HepG2 (cell line): ENCODE measurements around the gene MT1A. TPM values are rescaled to one million over a fixed set of nuclear protein-coding genes. Genes with fewer than 3 reads are reported as not detected.

Experiments
- ASH2L ChIP-seq: fragments of 300-600, 200-600 bp; sonication (generic); IDR thresholded peaks from 2 replicates; pipeline ENCODE4 v1.7.0; 2017; ENCODE audit warnings: low read depth, mild to moderate bottlenecking, moderate library complexity, mixed read lengths, low read length; ENCODE audit not compliant: insufficient read length
- BCL6 ChIP-seq: IDR thresholded peaks from 2 replicates; pipeline ENCODE4 v1.6.1; 2016; ENCODE audit warnings: missing genetic modification reagents, missing compliant biosample characterization
- CEBPZ ChIP-seq: IDR thresholded peaks from 2 replicates; pipeline ENCODE4 v1.6.1; 2012; ENCODE audit warnings: low read length, improper control_type of control experiment
- CREM ChIP-seq, 2 experiments: sonication (generic) in 1 of 2; formaldehyde crosslinking in 1 of 2; IDR thresholded peaks; 2 replicates each; pipeline versions ENCODE4 v1.4.0 to v1.6.1; 2016 to 2020; ENCODE audit warnings: antibody characterized with exemption in 1 of 2, mild to moderate bottlenecking in 1 of 2, missing genetic modification reagents in 1 of 2
- CTCF ChIP-seq: sonication (generic); formaldehyde crosslinking; IDR thresholded peaks from 2 replicates; pipeline ENCODE4 v1.5.0; 2020; ENCODE audit warnings: mild to moderate bottlenecking, missing genetic modification reagents, moderate library complexity
- HNRNPK ChIP-seq: fragments of 200-400 bp; formaldehyde crosslinking; IDR thresholded peaks from 2 replicates; pipeline ENCODE4 v1.6.1; 2018; ENCODE audit warnings: low read length, low read depth, moderate library complexity, mild to moderate bottlenecking; ENCODE audit not compliant: poor library complexity, severe bottlenecking
- ISL2 ChIP-seq: sonication (generic); formaldehyde crosslinking; IDR thresholded peaks from 2 replicates; pipeline ENCODE4 v1.5.0; 2020; ENCODE audit warnings: missing genetic modification reagents
- MED1 ChIP-seq: sonication (generic); formaldehyde crosslinking; IDR thresholded peaks from 2 replicates; pipeline ENCODE4 v1.4.0; 2020; ENCODE audit warnings: missing genetic modification reagents
- MED8 ChIP-seq: sonication (generic); formaldehyde crosslinking; IDR thresholded peaks from 2 replicates; pipeline ENCODE4 v1.8.1; 2023; ENCODE audit warnings: mild to moderate bottlenecking, missing genetic modification reagents; ENCODE audit not compliant: insufficient replicate concordance
- MXI1 ChIP-seq: IDR thresholded peaks from 3 replicates; pipeline ENCODE4 v1.6.1; 2012; ENCODE audit warnings: low read depth, low read length, inconsistent platforms, borderline replicate concordance
- NCOA5 ChIP-seq: sonication (generic); formaldehyde crosslinking; IDR thresholded peaks from 2 replicates; pipeline ENCODE4 v1.4.0; 2020; ENCODE audit warnings: missing genetic modification reagents
- PRDM10 ChIP-seq: sonication (generic); formaldehyde crosslinking; IDR thresholded peaks from 2 replicates; pipeline ENCODE4 v1.4.0; 2020; ENCODE audit warnings: low read depth, missing genetic modification reagents
- SAP130 ChIP-seq: IDR thresholded peaks from 2 replicates; pipeline ENCODE4 v1.6.1; 2016; ENCODE audit warnings: low read depth
- SMAD9 ChIP-seq: sonication (generic); formaldehyde crosslinking; IDR thresholded peaks from 2 replicates; pipeline ENCODE4 v1.5.1; 2020; ENCODE audit warnings: mild to moderate bottlenecking, missing genetic modification reagents
- SUZ12 ChIP-seq: fragments of 150-350 bp; IDR thresholded peaks from 2 replicates; pipeline ENCODE4 v1.6.1; 2014; ENCODE audit warnings: low read depth, low read length
- ZBTB3 ChIP-seq: sonication (generic); formaldehyde crosslinking; IDR thresholded peaks from 2 replicates; pipeline ENCODE4 v1.4.0; 2020; ENCODE audit warnings: low read depth, mild to moderate bottlenecking, moderate library complexity, missing genetic modification reagents, borderline replicate concordance
- ZFP90 ChIP-seq: sonication (generic); formaldehyde crosslinking; IDR thresholded peaks from 2 replicates; pipeline ENCODE4 v1.8.0; 2022; ENCODE audit warnings: missing genetic modification reagents, mild to moderate bottlenecking, inconsistent platforms, borderline replicate concordance
- ZMYM2 ChIP-seq: sonication (generic); formaldehyde crosslinking; IDR thresholded peaks from 2 replicates; pipeline ENCODE4 v1.8.0; 2022; ENCODE audit warnings: mild to moderate bottlenecking, missing genetic modification reagents
- ZMYM4 ChIP-seq: sonication (generic); formaldehyde crosslinking; IDR thresholded peaks from 2 replicates; pipeline ENCODE4 v1.8.1; 2023; ENCODE audit warnings: mild to moderate bottlenecking, missing genetic modification reagents
- ZNF563 ChIP-seq: sonication (generic); formaldehyde crosslinking; IDR thresholded peaks from 2 replicates; pipeline ENCODE4 v1.8.0; 2022; ENCODE audit warnings: mild to moderate bottlenecking, moderate library complexity, missing genetic modification reagents
- polyA plus RNA-seq, 8 experiments: library from polyadenylated mRNA; depleted of rRNA in 3 of 8; stranded (reverse) in 7 of 8; unstranded in 1 of 8; fragments of >200 nt; fragmentation: Illumina TruSeq in 4 of 8; extraction: Trizol in 4 of 8; gene quantifications; 2 replicates each; pipeline versions ENCODE4 v1.2.1 to v1.2.3, GENCODE V29; 2011 to 2016; ENCODE audit warnings: low read depth in 4 of 8, missing spikeins in 1 of 8, mixed read lengths in 1 of 8; ENCODE audit not compliant: insufficient read depth in 1 of 8
- total RNA-seq, 5 experiments: library from RNA; depleted of rRNA; stranded (reverse); fragments of >200 nt; fragmentation: Illumina TruSeq; extraction: Trizol; gene quantifications; 2 replicates each; pipeline ENCODE4 v1.2.3, GENCODE V29; 2016; ENCODE audit warnings: low read depth in 1 of 5
- TF ChIP-seq, protein P1 (sequence below): sonication (generic); formaldehyde crosslinking; IDR thresholded peaks from 2 replicates; pipeline ENCODE4 v1.4.0; 2020; ENCODE audit warnings: missing genetic modification reagents, borderline replicate concordance

The MT1A gene
- total and polyA plus RNA-seq, 2 of the 13 experiments (the other 11 are each of a cell fraction or from before 2014, with no cell fraction given), result 8.3 to 10.4 TPM

GRCh38 chr16:56673921-56674320 lies 35.5 kb downstream of the MT1A start (continued):
- TF ChIP-seq CTCF (CRISPR knock-in tag) (peak; percentile 83), ZMYM2 (CRISPR knock-in tag) (no peak), SMAD9 (CRISPR knock-in tag) (no peak), ISL2 (CRISPR knock-in tag) (no peak), MED1 (CRISPR knock-in tag) (peak; percentile 58), PRDM10 (CRISPR knock-in tag) (no peak), NCOA5 (CRISPR knock-in tag) (no peak), ZBTB3 (CRISPR knock-in tag) (no peak), ASH2L (no peak), CEBPZ (no peak), MXI1 (no peak), SUZ12 (no peak), ZFP90 (peak; percentile 46; the same call in 1 of the 2 replicates), HNRNPK (no peak), ZNF563 (CRISPR knock-in tag) (no peak), CREM (IDR thresholded peaks at IDR 0.05) (no peak), CREM (CRISPR knock-in tag; IDR thresholded peaks at IDR 0.05) (no peak), MED8 (CRISPR knock-in tag) (no peak), BCL6 (no peak), ZMYM4 (CRISPR knock-in tag) (no peak), SAP130 (0 out of 2 replicates have a peak, but pooled peaks have one; percentile 12)
- TF ChIP-seq, protein P1, sequence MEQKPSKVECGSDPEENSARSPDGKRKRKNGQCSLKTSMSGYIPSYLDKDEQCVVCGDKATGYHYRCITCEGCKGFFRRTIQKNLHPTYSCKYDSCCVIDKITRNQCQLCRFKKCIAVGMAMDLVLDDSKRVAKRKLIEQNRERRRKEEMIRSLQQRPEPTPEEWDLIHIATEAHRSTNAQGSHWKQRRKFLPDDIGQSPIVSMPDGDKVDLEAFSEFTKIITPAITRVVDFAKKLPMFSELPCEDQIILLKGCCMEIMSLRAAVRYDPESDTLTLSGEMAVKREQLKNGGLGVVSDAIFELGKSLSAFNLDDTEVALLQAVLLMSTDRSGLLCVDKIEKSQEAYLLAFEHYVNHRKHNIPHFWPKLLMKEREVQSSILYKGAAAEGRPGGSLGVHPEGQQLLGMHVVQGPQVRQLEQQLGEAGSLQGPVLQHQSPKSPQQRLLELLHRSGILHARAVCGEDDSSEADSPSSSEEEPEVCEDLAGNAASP (CRISPR knock-in tag), result peak; percentile 12; the same call in 1 of the 2 replicates
